ENCODE measurements around the gene ARID4B. TPM values are rescaled to one million over a fixed set of nuclear protein-coding genes. Genes with fewer than 3 reads are reported as not detected.
A peak's percentile ranks its signal among the peaks of the same experiment; 100 is the strongest.
"Not testable (repeated sequence)": the region's sequence is repeated elsewhere in the genome, so short reads cannot be mapped to it uniquely, and the experiment has no call there.

Gene ARID4B
- polyA plus RNA-seq (ENCODE audit: insufficient read length in 12 of 12), result 10 to 100 TPM in 11 of 12 donors, not detected in 1; 20.1 to 52.3 (median 24.5) TPM
- long read RNA-seq, donor 1, partial matches to known transcripts, result 75 of 97 reads
- long read RNA-seq, donor 1, other reads (novel, unspliced or antisense), result 19 of 97 reads
- long read RNA-seq, donor 2, partial matches to known transcripts, result 49 of 51 reads
- long read RNA-seq, donor 2, other reads (novel, unspliced or antisense), result 0 of 51 reads
- long read RNA-seq, donor 3, result 0 reads
- long read RNA-seq, donor 4, result 0 reads
- long read RNA-seq, donor 5, partial matches to known transcripts, result 57 of 58 reads
- long read RNA-seq, donor 5, other reads (novel, unspliced or antisense), result 0 of 58 reads
- long read RNA-seq, donor 6, partial matches to known transcripts, result 0 of 1 reads
- long read RNA-seq, donor 6, other reads (novel, unspliced or antisense), result 0 of 1 reads
- long read RNA-seq, donor 7, partial matches to known transcripts, result 5 of 6 reads
- long read RNA-seq, donor 7, other reads (novel, unspliced or antisense), result 0 of 6 reads
- long read RNA-seq, donor 8, partial matches to known transcripts, result 23 of 26 reads
- long read RNA-seq, donor 8, other reads (novel, unspliced or antisense), result 0 of 26 reads
- long read RNA-seq, donor 9, partial matches to known transcripts, result 0 of 1 reads
- long read RNA-seq, donor 9, other reads (novel, unspliced or antisense), result 0 of 1 reads
- long read RNA-seq, donor 10, partial matches to known transcripts, result 21 of 23 reads
- long read RNA-seq, donor 10, other reads (novel, unspliced or antisense), result 0 of 23 reads
- long read RNA-seq, donor 11, partial matches to known transcripts, result 9 of 12 reads
- long read RNA-seq, donor 11, other reads (novel, unspliced or antisense), result 0 of 12 reads

- no peak for DNase-seq
Measured at GRCh38 chr1:235327559-235328270, at the start of gene ARID4B. ARID4B (minus strand) TSS chr1:235328179; CDS start chr1:235326919, 1,260 bp downstream.

GRCh38 chr1:235375919-235376605 lies 48.1 kb upstream of the ARID4B start:
- DNase-seq, result no peak

GRCh38 chr1:235369802-235370201 lies 41.8 kb upstream of the ARID4B start:
- no peak for DNase-seq

- DNase-seq, result no peak
Measured at GRCh38 chr1:235368428-235368827, 40.4 kb upstream of the ARID4B start.

GRCh38 chr1:235367000-235367908 lies 39.3 kb upstream of the ARID4B start, which contains the start of gene TBCE:
TBCE (plus strand) TSS chr1:235367427; CDS start chr1:235380050, 12,623 bp downstream.
- peak; percentile 98 for DNase-seq

GRCh38 chr1:235366286-235366685 lies 38.3 kb upstream of the ARID4B start:
- DNase-seq, result no peak

GRCh38 chr1:235364189-235364588 lies 36.2 kb upstream of the ARID4B start:
- not testable (repeated sequence) for DNase-seq

- DNase-seq, result no peak
Measured at GRCh38 chr1:235358899-235359298, 30.9 kb upstream of the ARID4B start.

GRCh38 chr1:235357485-235358373 lies 29.8 kb upstream of the ARID4B start:
- DNase-seq, result no peak

- no peak for DNase-seq
Measured at GRCh38 chr1:235351898-235352297, 23.9 kb upstream of the ARID4B start.

GRCh38 chr1:235351441-235351840 lies 23.5 kb upstream of the ARID4B start:
- DNase-seq, result no peak

GRCh38 chr1:235343726-235344125 lies 15.7 kb upstream of the ARID4B start:
- DNase-seq, result no peak

GRCh38 chr1:235342471-235342870 lies 14.5 kb upstream of the ARID4B start:
- no peak for DNase-seq

- no peak for DNase-seq
Measured at GRCh38 chr1:235342039-235342438, 14.1 kb upstream of the ARID4B start.

GRCh38 chr1:235341334-235341733 lies 13.4 kb upstream of the ARID4B start:
- no peak for DNase-seq

GRCh38 chr1:235339746-235340145 lies 11.8 kb upstream of the ARID4B start:
- DNase-seq, result no peak

GRCh38 chr1:235336903-235337302 lies 8.9 kb upstream of the ARID4B start:
- no peak for DNase-seq

- DNase-seq, result no peak
Measured at GRCh38 chr1:235331401-235331800, 3.4 kb upstream of the ARID4B start.

- DNase-seq, result no peak
Measured at GRCh38 chr1:235330918-235331285, 2.9 kb upstream of the ARID4B start.
